H54 (cell line): ENCODE data around the gene QSER1.
"Not testable (repeated sequence)": the region's sequence is repeated elsewhere in the genome, so short reads cannot be mapped to it uniquely, and the experiment has no call there.

ENCODE experiments used
- DNase-seq: peaks from one replicate; pipeline ENCODE4 v3.0.0; 2011; ENCODE audit warnings: low spot score, mixed read lengths; ENCODE audit not compliant: insufficient read length
- FAIRE-seq: peaks from 3 replicates; lab custom pipeline; 2011; peaks lifted over from hg19 to GRCh38; lab: Jason Lieb, UNC
- POLR2A ChIP-seq: IDR thresholded peaks from 2 replicates; pipeline ENCODE4 v1.6.1; 2011; ENCODE audit warnings: low read depth, mild to moderate bottlenecking, low read length

QSER1 gene

DNA sequence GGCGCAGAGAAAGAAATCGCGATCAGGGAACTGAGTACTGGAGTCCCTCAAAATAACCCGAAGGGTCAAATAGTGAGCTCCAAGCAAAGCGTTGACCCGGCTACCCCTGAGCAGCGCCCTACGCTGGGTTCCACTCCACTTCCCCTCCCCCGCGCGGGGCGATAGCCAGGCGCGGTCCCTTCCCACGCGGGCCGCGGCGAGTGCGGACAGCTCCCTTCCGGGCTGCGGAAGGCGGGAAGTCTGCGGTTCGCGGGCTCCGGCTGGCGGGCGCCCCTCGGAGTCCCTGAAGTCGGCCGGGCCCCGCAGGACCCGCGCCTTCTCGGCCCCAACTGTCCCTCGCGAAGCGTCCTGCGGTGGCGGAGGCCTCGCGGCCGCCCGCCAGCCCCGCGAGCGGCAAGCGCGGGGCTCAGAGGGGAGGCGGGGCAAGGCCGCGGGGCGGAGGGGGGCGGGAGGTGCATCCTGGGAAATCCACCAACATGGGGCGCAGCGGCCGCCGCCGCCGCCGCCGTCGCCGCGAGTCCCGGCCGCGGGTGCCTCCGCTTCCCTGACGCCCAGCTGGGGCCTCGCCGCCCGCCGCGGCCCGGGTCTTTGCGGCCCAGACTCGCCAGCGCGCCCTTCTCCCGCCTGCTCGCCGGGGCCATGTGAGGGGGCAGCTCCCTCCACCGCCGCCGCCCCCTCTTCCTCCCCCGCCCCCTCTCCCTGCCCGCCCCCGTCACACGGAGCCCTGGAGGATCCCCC is at the start of gene QSER1:
TSS of gene QSER1 (plus strand) at position 457 of the 738 bp plus-strand sequence. CDS start 315 bp downstream, outside the sequence.
- FAIRE-seq, result no peak
- TF ChIP-seq POLR2A, result peak; percentile 86
- peak; percentile 61 for DNase-seq

- FAIRE-seq (no peak), DNase-seq (no peak)
- TF ChIP-seq POLR2A, result no peak
Observed at GRCh38 chr11:32843544-32843943, 49.1 kb upstream of the QSER1 start.

DNA sequence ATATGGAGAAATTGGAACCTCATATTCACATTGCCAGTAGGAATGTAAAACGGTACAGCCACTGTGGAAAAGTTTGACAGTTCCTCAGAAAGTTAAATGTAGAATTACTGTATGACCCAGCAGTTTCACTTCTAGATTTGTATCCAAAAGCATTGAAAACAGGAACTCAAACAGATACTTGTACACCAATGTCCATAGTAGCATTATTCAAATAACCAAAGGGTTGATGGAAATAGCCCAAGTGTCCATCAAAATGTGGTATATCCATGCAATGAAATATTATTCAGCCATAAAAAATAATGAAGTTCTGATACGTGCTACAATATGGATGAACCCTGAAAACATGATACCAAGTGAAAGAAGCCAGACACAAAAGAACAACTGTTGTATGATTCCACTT is 45.1 kb upstream of the QSER1 start:
- FAIRE-seq (no peak), DNase-seq (no peak)
- TF ChIP-seq POLR2A, result no peak

- no peak for TF ChIP-seq POLR2A
- FAIRE-seq, result no peak
- no peak for DNase-seq
Observed at GRCh38 chr11:32849761-32850160, 42.9 kb upstream of the QSER1 start.

DNA sequence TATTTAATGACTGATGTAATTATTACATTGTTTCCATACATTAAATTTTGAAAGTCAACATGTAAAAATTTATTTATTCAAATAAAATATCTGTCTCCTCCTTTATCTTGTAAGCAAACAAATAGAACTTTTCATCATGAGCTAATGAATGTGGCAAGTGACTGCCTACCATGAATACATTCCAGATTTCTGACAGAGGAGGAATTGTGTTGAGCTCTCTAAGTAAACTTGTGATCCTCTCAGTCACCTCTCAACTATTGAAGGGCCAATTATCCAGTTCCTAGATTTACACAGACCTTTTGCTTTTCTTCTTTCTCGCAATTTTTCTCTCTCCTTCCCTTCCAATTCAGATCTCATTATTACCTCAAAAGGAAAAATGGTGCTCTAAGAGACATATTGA is 41.4 kb upstream of the QSER1 start:
- no peak for TF ChIP-seq POLR2A
- FAIRE-seq (peak; percentile 50), DNase-seq (no peak)

DNA sequence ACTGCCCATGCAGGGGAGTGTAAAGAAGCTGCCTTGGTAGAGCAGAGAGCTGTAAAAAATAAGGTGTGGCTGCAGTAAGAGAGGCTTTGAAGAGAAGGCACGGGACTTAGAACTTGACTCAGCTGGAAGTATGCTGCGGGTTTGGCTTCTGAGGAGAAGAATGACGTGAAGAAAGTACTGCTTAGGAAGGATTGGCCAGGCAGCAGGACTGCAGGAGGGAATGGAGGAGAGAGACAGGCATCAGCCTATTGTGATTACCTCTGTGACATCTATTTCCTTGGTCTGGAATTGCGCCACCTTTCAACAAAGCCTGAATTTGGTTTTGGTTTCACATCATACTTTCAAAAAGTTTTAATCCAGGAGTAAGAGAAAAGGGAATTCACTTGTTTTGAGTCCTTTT is 40.4 kb upstream of the QSER1 start:
- FAIRE-seq (peak; percentile 95), DNase-seq (peak; percentile 52)
- no peak for TF ChIP-seq POLR2A

GRCh38 chr11:32855601-32856000 is 37.0 kb upstream of the QSER1 start:
- no peak for FAIRE-seq

GRCh38 chr11:32858731-32859130 is 33.9 kb upstream of the QSER1 start:
- DNase-seq (no peak), FAIRE-seq (peak; percentile 68)
- TF ChIP-seq POLR2A, result no peak

More at GRCh38 chr11:32855601-32856000, 37.0 kb upstream of the QSER1 start:
- no peak for DNase-seq
- TF ChIP-seq POLR2A, result no peak

GRCh38 chr11:32861850-32862577 is 30.6 kb upstream of the QSER1 start:
- FAIRE-seq, result no peak
- DNase-seq, result no peak
- no peak for TF ChIP-seq POLR2A

DNA sequence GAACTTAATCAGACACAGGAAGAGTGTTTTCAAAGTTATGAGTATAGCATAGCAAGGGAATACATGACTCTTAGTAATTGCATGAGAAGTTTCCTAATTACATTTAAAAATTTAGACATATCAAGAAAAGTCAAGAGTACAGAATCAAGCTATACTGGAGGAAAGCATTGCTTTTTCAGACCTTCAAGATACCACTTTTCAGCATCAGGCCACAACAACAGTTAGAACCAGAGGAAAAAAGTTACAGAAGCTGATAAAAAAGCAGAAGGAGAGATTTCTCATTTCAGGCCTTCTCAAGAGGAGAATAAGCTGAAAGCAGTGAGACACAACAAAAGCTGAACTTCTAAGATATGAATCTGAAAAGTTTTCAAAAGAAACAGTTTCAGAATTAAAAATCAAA is 28.1 kb upstream of the QSER1 start:
- no peak for TF ChIP-seq POLR2A
- no peak for FAIRE-seq

DNA sequence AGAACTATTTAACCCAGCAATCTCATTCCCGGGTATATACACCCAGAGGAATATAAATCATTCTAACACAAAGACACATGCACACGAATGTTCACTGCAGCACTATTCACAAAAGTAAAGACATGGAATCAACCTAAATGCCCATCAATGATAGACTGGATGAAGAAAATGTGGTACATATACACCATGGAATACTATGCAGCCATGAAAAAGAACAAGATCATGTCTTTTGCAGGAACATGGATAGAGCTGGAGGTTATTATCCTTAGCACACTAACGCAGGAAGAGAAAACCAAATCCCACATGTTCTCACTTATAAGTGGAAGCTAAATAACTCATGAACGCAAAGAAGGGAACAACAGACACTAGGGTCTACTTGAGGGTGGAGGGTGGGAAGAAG is 23.9 kb upstream of the QSER1 start:
- not testable (repeated sequence) for FAIRE-seq, DNase-seq

More for the DNA sequence above, 28.1 kb upstream of the QSER1 start:
- DNase-seq, result no peak

GRCh38 chr11:32870676-32871075 is 21.9 kb upstream of the QSER1 start:
- FAIRE-seq (no peak), DNase-seq (no peak)
- TF ChIP-seq POLR2A, result no peak

GRCh38 chr11:32874132-32874531 is 18.5 kb upstream of the QSER1 start:
- TF ChIP-seq POLR2A, result no peak
- DNase-seq (no peak), FAIRE-seq (no peak)

DNA sequence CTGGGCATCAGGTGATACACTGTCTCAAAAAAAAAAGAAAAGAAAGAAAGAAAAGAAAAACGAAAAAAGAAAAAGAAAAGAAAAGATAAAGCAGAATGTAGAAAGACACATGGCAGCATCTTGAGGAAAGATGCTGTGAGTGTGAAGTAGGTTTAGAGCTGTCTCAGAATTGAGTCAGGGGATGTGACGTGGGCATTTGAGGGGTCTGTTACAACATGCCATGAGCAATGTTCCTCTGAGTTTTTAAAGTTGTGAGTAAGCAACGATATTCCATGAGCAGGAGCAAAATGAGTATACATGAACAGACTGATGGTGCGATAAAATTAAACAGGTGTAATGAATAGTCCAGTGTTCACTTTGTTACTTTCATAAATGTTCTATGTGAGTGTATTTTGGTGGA is 11.3 kb upstream of the QSER1 start:
- DNase-seq, result no peak
- TF ChIP-seq POLR2A, result no peak
- FAIRE-seq, result no peak

- FAIRE-seq, result no peak
- no peak for TF ChIP-seq POLR2A
- DNase-seq, result no peak
Observed at GRCh38 chr11:32883421-32883820, 9.2 kb upstream of the QSER1 start.

DNA sequence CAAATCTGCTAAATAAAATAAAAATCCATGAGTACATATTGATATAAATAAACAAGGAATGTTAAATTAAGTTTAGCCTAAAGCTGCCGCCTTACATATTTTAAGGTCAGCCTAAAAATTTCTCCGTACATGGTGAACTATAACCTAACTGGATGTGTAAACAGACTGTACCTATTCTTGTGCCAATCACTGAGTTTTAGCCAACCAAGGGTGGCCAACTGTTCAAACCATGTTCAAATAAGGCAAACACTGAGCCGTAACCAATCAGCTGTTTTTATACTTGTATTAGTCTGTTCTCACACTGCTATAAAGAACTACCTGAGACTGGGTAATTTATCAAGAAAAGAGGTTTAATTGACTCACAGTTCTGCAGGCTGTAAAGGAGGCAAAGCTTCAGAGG is 8.6 kb upstream of the QSER1 start:
- DNase-seq (no peak), FAIRE-seq (no peak)
- TF ChIP-seq POLR2A, result no peak
